Measurements from ENCODE around the gene FBXO24.

GRCh38 chr7:100566018-100566531, 20.1 kb upstream of the FBXO24 start:
- TF ChIP-seq CHD2 (IDR thresholded peaks at IDR 0.05; ENCODE audit: borderline replicate concordance, low read depth, low read length) (no peak), CEBPB (IDR thresholded peaks at IDR 0.05; ENCODE audit: borderline replicate concordance in 1 of 2, low read depth in 2 of 2, low read length in 2 of 2) (no peak), CTCF (IDR thresholded peaks at IDR 0.05 in 2 of 3, conservative IDR thresholded peaks at IDR 0.05 in 1 of 3; ENCODE audit: control insufficient read depth in 2 of 3, extremely low read depth in 1 of 3, insufficient read depth in 1 of 3, low read depth in 3 of 3, low read length in 3 of 3) (no peak), USF2 (IDR thresholded peaks at IDR 0.05; ENCODE audit: borderline replicate concordance, low read depth, low read length) (no peak), RAD51 (IDR thresholded peaks at IDR 0.05) (no peak), PBX3 (IDR thresholded peaks at IDR 0.05; ENCODE audit: insufficient replicate concordance, low read depth, low read length) (no peak), FOS (IDR thresholded peaks at IDR 0.05; ENCODE audit: borderline replicate concordance, extremely low read depth, insufficient read length) (no peak), MAX (IDR thresholded peaks at IDR 0.05; ENCODE audit: low read depth, low read length) (no peak), NFIC (IDR thresholded peaks at IDR 0.05; ENCODE audit: low read depth, low read length) (no peak), ZZZ3 (IDR thresholded peaks at IDR 0.05; ENCODE audit: control insufficient read depth, insufficient read length, low read depth) (no peak)

Measured in GM12878 (cell line).